Esophagus (tissue), 2 donors: ENCODE results near the gene CPE. TPM values are rescaled to one million over a fixed set of nuclear protein-coding genes. Genes with fewer than 3 reads are reported as not detected.
"Not testable (repeated sequence)": the region's sequence is repeated elsewhere in the genome, so short reads cannot be mapped to it uniquely, and the experiment has no call there.

Experiments used
- H3K27ac ChIP-seq, 2 donors: one replicate each; pipeline ENCODE4 v1.5.1; 2013; ENCODE audit warnings: low read depth in 2 of 2, mild to moderate bottlenecking in 2 of 2, inconsistent platforms in 1 of 2, low read length in 1 of 2, moderate library complexity in 1 of 2
- H3K27me3 ChIP-seq, 2 donors: one replicate each; pipeline ENCODE4 v1.6.1; 2013; ENCODE audit warnings: low read length in 2 of 2, control low read depth in 1 of 2, mild to moderate bottlenecking in 1 of 2; ENCODE audit not compliant: insufficient read depth in 2 of 2, control insufficient read depth in 1 of 2
- H3K36me3 ChIP-seq, 2 donors: one replicate each; pipeline ENCODE4 v1.6.1; 2013; ENCODE audit warnings: low read length in 1 of 2; ENCODE audit not compliant: control insufficient read depth in 2 of 2, insufficient read depth in 2 of 2
- H3K4me1 ChIP-seq, 2 donors: one replicate each; pipeline ENCODE4 v1.6.1; 2013; ENCODE audit warnings: low read length in 1 of 2; ENCODE audit not compliant: control insufficient read depth in 2 of 2, insufficient read depth in 2 of 2
- H3K4me3 ChIP-seq, 2 donors: one replicate each; pipeline ENCODE4 v1.5.1; 2013; ENCODE audit warnings: low read length in 2 of 2, mild to moderate bottlenecking in 2 of 2, low read depth in 1 of 2, moderate library complexity in 1 of 2
- H3K9me3 ChIP-seq, 2 donors: one replicate each; pipeline ENCODE4 v1.6.1; 2013; ENCODE audit warnings: mild to moderate bottlenecking in 2 of 2, low read depth in 1 of 2, low read length in 1 of 2, moderate library complexity in 1 of 2; ENCODE audit not compliant: control insufficient read depth in 2 of 2, insufficient read depth in 1 of 2
- WGBS, 2 donors: extraction: QIAGEN DNeasy Blood & Tissue Kit; methylation state at CpG; one replicate each; pipeline ENCODE4 v1.1.7; 2013; 5-methylcytosine and 5-hydroxymethylcytosine counted together
- polyA plus RNA-seq, 2 donors: library from polyadenylated mRNA; stranded (reverse); fragments of 200-250 nt; gene quantifications; one replicate each; pipeline ENCODE4 v1.2.3, GENCODE V29; 2013
- donor health status: healthy with polysubstance abuse.
- donor health status: Bipolar disorder and iron deficiency.

CPE gene
- polyA plus RNA-seq, 2 donors, result 7.0 to 19.9 TPM

- H3K27me3 ChIP-seq, result no peaks in the 10 kb centered on the region
- no peak overlapping the region for H3K4me3 ChIP-seq
- H3K4me1 ChIP-seq, result peaks cover 0 to 3% of the 10 kb centered on the region in 2 donors
- no peak overlapping the region for H3K27ac ChIP-seq
- WGBS, 2 donors, result 96 to 98% methylated on average over 1 of the region's 1 CpG
- H3K9me3 ChIP-seq, result peaks cover 0 to 3% of the 10 kb centered on the region in 2 donors
- H3K36me3 ChIP-seq, result peaks cover 0 to 3% of the 10 kb centered on the region in 2 donors
These were observed 99.5 kb downstream of the CPE start for GRCh38 chr4:165478260-165478659.

DNA sequence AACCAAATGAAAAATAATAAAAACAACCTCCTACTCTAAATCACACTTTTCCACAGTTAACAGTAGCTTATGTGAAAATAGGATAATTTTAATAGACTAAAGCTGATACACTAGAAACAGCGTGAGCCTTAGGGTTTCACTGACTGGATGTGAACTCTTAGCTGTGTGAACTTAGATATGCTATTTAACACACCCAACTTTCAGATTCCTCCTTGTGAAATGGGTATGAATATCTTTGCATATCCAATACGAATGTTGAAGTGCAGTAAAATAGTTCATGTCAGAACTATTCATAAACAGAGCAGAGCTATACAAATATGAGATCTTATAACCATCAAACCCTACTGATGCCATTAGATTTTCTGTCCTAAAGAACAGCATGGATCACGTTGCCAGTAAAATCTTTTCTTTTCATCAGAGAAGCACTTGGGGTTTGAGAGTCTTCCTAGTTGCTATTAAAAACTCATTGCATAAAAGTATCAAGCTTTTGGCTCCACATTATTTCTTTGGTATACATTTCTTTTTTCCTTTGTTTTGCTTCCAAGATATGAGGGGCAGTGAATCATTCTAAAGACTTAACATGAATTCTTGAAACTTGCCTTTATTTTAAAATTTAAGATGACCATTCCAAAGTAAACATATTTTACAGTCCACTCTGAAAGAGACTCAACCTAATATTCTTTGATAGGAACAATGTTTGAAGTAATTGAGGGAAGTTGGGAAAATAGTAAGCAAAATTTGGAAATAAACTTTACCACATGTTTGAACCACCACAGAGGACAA, 102.4 kb downstream of the CPE start:
- H3K27me3 ChIP-seq, result no peaks in the 10 kb centered on the region
- peaks cover 0 to under 1% of the 10 kb centered on the region in 2 donors for H3K4me1 ChIP-seq
- H3K27ac ChIP-seq, result no peak overlapping the region
- no peaks in the 10 kb centered on the region for H3K9me3 ChIP-seq
- no peak overlapping the region for H3K4me3 ChIP-seq
- peaks cover 0 to 2% of the 10 kb centered on the region in 2 donors for H3K36me3 ChIP-seq
- WGBS, 2 donors, result 69 to 76% methylated on average over 3 of the region's 3 CpGs

GRCh38 chr4:165489786-165490185, 111.0 kb downstream of the CPE start:
- no peak overlapping the region for H3K27ac ChIP-seq
- H3K4me3 ChIP-seq, result no peak overlapping the region
- H3K36me3 ChIP-seq, result peaks cover 0 to under 1% of the 10 kb centered on the region in 2 donors
- no peaks in the 10 kb centered on the region for H3K27me3 ChIP-seq
- H3K9me3 ChIP-seq, result no peaks in the 10 kb centered on the region
- H3K4me1 ChIP-seq, result no peaks in the 10 kb centered on the region
- 74 to 77% methylated on average over 1 of the region's 1 CpG for WGBS, 2 donors

GRCh38 chr4:165492583-165492982, 113.8 kb downstream of the CPE start:
- 77 to 86% methylated on average over 6 of the region's 6 CpGs for WGBS, 2 donors
- not testable (repeated sequence) for H3K4me3 ChIP-seq, H3K4me1 ChIP-seq, H3K27me3 ChIP-seq, H3K27ac ChIP-seq, H3K36me3 ChIP-seq, H3K9me3 ChIP-seq

- H3K27ac ChIP-seq, result no peak overlapping the region
- H3K36me3 ChIP-seq, result peaks cover 0 to 2% of the 10 kb centered on the region in 2 donors
- H3K4me1 ChIP-seq, result no peaks in the 10 kb centered on the region
- H3K9me3 ChIP-seq, result no peaks in the 10 kb centered on the region
- 14 to 19% methylated on average over 18 of the region's 18 CpGs for WGBS, 2 donors
- H3K27me3 ChIP-seq, result no peaks in the 10 kb centered on the region
- H3K4me3 ChIP-seq, result no peak overlapping the region
These were observed 114.6 kb downstream of the CPE start for GRCh38 chr4:165493359-165493758.

DNA sequence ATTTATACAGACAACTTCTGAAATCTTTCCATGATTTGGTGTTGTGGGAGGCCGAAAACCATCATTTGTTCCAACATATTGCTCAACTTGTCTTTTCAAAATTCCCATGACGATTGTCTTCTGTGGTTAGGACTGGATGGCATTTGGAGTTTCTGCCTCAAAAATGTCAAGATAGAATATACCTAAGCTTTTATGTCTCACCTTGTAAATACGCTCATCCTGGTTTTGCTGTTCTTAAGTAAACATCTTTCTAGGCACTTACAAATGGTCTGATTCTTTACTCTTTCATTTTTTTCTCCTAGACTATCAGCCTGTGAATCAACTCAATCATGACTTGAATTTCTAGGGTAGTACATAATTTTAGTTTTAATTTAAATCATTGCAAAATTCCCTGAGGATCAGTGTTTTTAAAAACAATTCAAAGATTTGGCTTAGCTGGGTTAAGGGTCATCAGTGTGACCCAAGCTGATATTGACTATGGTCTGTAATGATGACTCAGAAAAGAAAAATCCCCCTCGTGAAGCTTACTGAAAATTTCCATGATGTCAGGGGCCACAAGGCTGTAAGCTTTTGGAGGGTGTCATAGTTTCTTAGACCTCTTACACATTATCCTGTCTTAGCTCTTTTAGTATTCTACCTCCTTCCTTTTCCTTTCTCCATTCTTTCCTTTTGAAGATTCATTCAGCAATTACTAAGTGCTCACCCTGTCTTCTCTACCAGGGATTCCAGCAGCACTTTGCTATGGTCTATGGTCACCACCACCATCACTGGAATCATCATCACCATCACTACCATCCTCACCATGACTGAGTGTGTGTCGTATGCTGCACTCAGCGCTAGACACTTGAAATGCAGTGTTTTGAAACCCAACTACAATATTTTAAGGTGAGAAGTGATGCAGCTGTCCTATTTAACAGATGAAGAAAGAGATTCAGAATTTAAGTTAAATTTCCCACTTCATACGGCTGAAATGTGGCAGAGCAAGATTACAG, 124.4 kb downstream of the CPE start:
- Histone ChIP-seq H3K36me3 (peaks cover 0 to 2% of the 10 kb centered on the region in 2 donors), H3K9me3 (no peaks in the 10 kb centered on the region), H3K27ac (no peak overlapping the region), H3K27me3 (no peaks in the 10 kb centered on the region), H3K4me1 (peaks cover 0 to 3% of the 10 kb centered on the region in 2 donors), H3K4me3 (no peak overlapping the region)
- 78 to 82% methylated on average over 7 of the region's 7 CpGs for WGBS, 2 donors

- peaks cover 0 to 3% of the 10 kb centered on the region in 2 donors for H3K4me1 ChIP-seq
- H3K36me3 ChIP-seq, result peaks cover 0 to 2% of the 10 kb centered on the region in 2 donors
- WGBS, 2 donors, result 59 to 61% methylated on average over 3 of the region's 3 CpGs
- no peaks in the 10 kb centered on the region for H3K9me3 ChIP-seq
- H3K4me3 ChIP-seq, result no peak overlapping the region
- no peak overlapping the region for H3K27ac ChIP-seq
- no peaks in the 10 kb centered on the region for H3K27me3 ChIP-seq
These were observed 125.4 kb downstream of the CPE start for GRCh38 chr4:165504184-165504583.

- Histone ChIP-seq H3K4me3 (no peak overlapping the region), H3K27me3 (no peaks in the 10 kb centered on the region), H3K9me3 (no peaks in the 10 kb centered on the region), H3K36me3 (no peaks in the 10 kb centered on the region), H3K4me1 (peaks cover 0 to 3% of the 10 kb centered on the region in 2 donors), H3K27ac (peak overlapping the region in 1 of 2 donors; percentile 47)
- 36 to 37% methylated on average over 7 of the region's 7 CpGs for WGBS, 2 donors
These were observed 127.4 kb downstream of the CPE start for GRCh38 chr4:165505958-165506837.

GRCh38 chr4:165506849-165507248, 128.0 kb downstream of the CPE start:
- H3K4me3 ChIP-seq, result no peak overlapping the region
- H3K9me3 ChIP-seq, result no peaks in the 10 kb centered on the region
- peak overlapping the region in 1 of 2 donors; percentile 47 for H3K27ac ChIP-seq
- WGBS, 2 donors, result 38 to 52% methylated on average over 2 of the region's 2 CpGs
- peaks cover 0 to 3% of the 10 kb centered on the region in 2 donors for H3K4me1 ChIP-seq
- no peaks in the 10 kb centered on the region for H3K36me3 ChIP-seq
- no peaks in the 10 kb centered on the region for H3K27me3 ChIP-seq
